ENCODE data around the gene WDR62. TPM values are rescaled to one million over a fixed set of nuclear protein-coding genes. Genes with fewer than 3 reads are reported as not detected.

WDR62 gene
- total RNA-seq, 1 experiment from 2014 or later, result 30.0 TPM

GRCh38 chr19:36108684-36109083, 54.0 kb downstream of the WDR62 start:
- no peak overlapping the region for H2BK20ac ChIP-seq (ENCODE audit: low read depth, low read length, poor library complexity, severe bottlenecking)
- no peak overlapping the region for H3K14ac ChIP-seq (ENCODE audit: insufficient read depth, low read length)
- H3K9ac ChIP-seq (ENCODE audit: extremely low read depth, insufficient read length, low read length), result no peak overlapping the region
- no peak for TF ChIP-seq CTCF (conservative IDR thresholded peaks at IDR 0.05)
- H3K56ac ChIP-seq (ENCODE audit: insufficient read length, low read depth, low read length), result no peak overlapping the region
- no peak for DNase-seq
- no peaks in the 10 kb centered on the region for H4K20me1 ChIP-seq (ENCODE audit: control insufficient read depth, insufficient read depth, insufficient read length)
- H2AFZ ChIP-seq (ENCODE audit: low read length), result no peak overlapping the region
- no peak overlapping the region for H2BK12ac ChIP-seq (ENCODE audit: insufficient read length, low read depth, low read length)
- peaks cover 2% of the 10 kb centered on the region; the same call in 1 of the 2 replicates for H3K4me1 ChIP-seq (ENCODE audit: insufficient read depth, low read length)
- no peak overlapping the region for H3K18ac ChIP-seq (ENCODE audit: insufficient read length, low read depth, low read length)
- H3K27ac Mint-ChIP-seq, result peak overlapping the region in 1 of 3 experiments; percentile 50; a peak in 1 of 7 replicates
- no peak overlapping the region for H2BK15ac ChIP-seq (ENCODE audit: low read depth, low read length)
- peaks cover 32 to 37% of the 10 kb centered on the region in 2 experiments for H3K4me1 Mint-ChIP-seq
- H2BK120ac ChIP-seq (ENCODE audit: low read depth, low read length, poor library complexity, severe bottlenecking), result no peak overlapping the region
- H4K91ac ChIP-seq (ENCODE audit: insufficient read length, low read depth, low read length), result no peak overlapping the region
- H3K23me2 ChIP-seq (ENCODE audit: insufficient read length, low read depth, low read length, poor library complexity, severe bottlenecking), result no peaks in the 10 kb centered on the region
- H2AK5ac ChIP-seq (ENCODE audit: insufficient read length, low read length), result no peak overlapping the region
- H3K9me3 ChIP-seq (ENCODE audit: control insufficient read depth, low read depth, low read length), result no peaks in the 10 kb centered on the region
- H3K27me3 ChIP-seq (ENCODE audit: insufficient read depth, low read length), result no peaks in the 10 kb centered on the region
- H4K5ac ChIP-seq (ENCODE audit: insufficient read length, low read depth, low read length), result no peak overlapping the region
- H3K79me2 ChIP-seq (ENCODE audit: insufficient read depth, low read length), result no peaks in the 10 kb centered on the region
- H3K4me2 ChIP-seq (ENCODE audit: insufficient read depth, insufficient read length, low read length), result no peak overlapping the region
- H3K27me3 Mint-ChIP-seq (ENCODE audit: low read depth), result no peaks in the 10 kb centered on the region; the same call in none of the 2 replicates
- no peak overlapping the region for H2BK5ac ChIP-seq (ENCODE audit: insufficient read length, low read length)
- no peaks in the 10 kb centered on the region for H3K9me3 Mint-ChIP-seq
- no peak overlapping the region for H3K23ac ChIP-seq (ENCODE audit: insufficient read length, low read depth, low read length)
- H3T11ph ChIP-seq (ENCODE audit: low read length), result no peak overlapping the region
- peaks cover 16 to 55% (median 41%) of the 10 kb centered on the region in 3 experiments for H3K36me3 Mint-ChIP-seq (ENCODE audit: insufficient read depth in 1 of 3, low read depth in 3 of 3)
- no peaks in the 10 kb centered on the region for H3K79me1 ChIP-seq (ENCODE audit: insufficient read depth, low read depth, low read length, poor library complexity, severe bottlenecking)
- WGBS (ENCODE audit: extremely low coverage, insufficient read length, low lambda C conversion rate), result no CpG with 5 or more reads among the region's 3 CpGs
- no peak overlapping the region for H4K8ac ChIP-seq (replicated peaks; ENCODE audit: insufficient read length, low read depth, low read length)
- H3K4ac ChIP-seq (ENCODE audit: low read depth, low read length), result no peak overlapping the region
- H3K4me3 Mint-ChIP-seq, result no peak overlapping the region
- H3K27ac ChIP-seq (ENCODE audit: insufficient read length, low read depth, low read length), result no peak overlapping the region

Data from H9 (cell line).